Tibial nerve (tissue), 4 donors: Measurements from ENCODE around the gene SLC16A7.

Source experiments
- EP300 ChIP-seq, 2 donors: sonication (generic); formaldehyde crosslinking; IDR thresholded peaks; one replicate each; pipeline ENCODE4 v1.6.1; 2017; ENCODE audit warnings: antibody characterized with exemption in 2 of 2, mild to moderate bottlenecking in 1 of 2
- POLR2A ChIP-seq, 2 donors: fragments of 450-650 bp; IDR thresholded peaks; one replicate each; pipeline ENCODE4 v1.6.1; 2017; ENCODE audit warnings: antibody characterized with exemption in 2 of 2, mild to moderate bottlenecking in 2 of 2, moderate library complexity in 2 of 2
- TF ChIP-seq, protein P1 (sequence below), 5 experiments: fragments of 200-600 bp in 3 of 5; fragments of 450-650 bp in 2 of 5; sonication (generic) in 3 of 5; IDR thresholded peaks; one replicate each; pipeline ENCODE4 v1.5.1; 2016 to 2019; ENCODE audit warnings: antibody characterized with exemption in 5 of 5, mild to moderate bottlenecking in 3 of 5, moderate library complexity in 2 of 5

DNA sequence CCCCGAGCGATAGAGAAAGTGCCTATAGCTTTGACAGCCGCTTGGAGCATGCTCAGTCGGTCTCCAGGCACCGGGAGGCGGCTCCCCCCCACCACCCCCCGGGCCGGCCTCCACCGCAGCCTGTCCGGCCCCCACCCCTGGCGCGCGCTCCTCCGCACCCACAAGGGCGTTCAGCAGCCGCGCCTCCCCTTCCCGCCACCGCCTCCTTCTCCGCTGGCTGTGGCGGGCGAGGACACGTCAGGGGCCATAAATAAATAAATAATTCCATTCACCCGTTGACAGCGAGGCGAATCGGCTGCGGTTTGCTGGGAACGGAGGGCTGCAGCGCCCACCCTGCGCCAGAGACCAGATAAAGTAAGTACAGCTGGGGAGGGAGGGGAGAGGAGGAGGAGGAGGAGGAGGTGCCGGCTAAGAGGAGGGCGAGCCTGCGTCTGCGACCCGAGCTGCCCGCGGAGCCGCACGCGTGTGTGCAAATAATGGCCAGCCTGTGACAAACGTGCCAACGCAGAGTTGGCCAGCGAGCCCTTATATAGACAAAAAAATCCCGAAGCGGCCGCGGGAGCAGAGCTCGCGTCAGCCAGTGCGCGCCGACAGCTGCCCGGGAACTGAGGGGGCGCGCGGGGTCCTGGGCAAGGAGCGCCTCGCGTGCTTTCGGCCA, at the start of gene SLC16A7:
- TF ChIP-seq, protein P1, sequence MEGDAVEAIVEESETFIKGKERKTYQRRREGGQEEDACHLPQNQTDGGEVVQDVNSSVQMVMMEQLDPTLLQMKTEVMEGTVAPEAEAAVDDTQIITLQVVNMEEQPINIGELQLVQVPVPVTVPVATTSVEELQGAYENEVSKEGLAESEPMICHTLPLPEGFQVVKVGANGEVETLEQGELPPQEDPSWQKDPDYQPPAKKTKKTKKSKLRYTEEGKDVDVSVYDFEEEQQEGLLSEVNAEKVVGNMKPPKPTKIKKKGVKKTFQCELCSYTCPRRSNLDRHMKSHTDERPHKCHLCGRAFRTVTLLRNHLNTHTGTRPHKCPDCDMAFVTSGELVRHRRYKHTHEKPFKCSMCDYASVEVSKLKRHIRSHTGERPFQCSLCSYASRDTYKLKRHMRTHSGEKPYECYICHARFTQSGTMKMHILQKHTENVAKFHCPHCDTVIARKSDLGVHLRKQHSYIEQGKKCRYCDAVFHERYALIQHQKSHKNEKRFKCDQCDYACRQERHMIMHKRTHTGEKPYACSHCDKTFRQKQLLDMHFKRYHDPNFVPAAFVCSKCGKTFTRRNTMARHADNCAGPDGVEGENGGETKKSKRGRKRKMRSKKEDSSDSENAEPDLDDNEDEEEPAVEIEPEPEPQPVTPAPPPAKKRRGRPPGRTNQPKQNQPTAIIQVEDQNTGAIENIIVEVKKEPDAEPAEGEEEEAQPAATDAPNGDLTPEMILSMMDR (IDR thresholded peaks at IDR 0.05), result peak in 1 of 5 experiments; percentile 5
- TF ChIP-seq EP300 (IDR thresholded peaks at IDR 0.05) (peak in 1 of 2 donors; percentile 69), POLR2A (IDR thresholded peaks at IDR 0.05) (peak in 1 of 2 donors; percentile 39)
